Skin epidermis (tissue), 12 donors: ENCODE data around the gene ZCCHC24.

Experiments
- H3K27ac ChIP-seq, 21 experiments: fragments of 200-600 bp; sonication (generic) in 11 of 21; one replicate each; pipeline ENCODE4 v1.5.0; 2020; ENCODE audit warnings: mild to moderate bottlenecking in 3 of 21, inconsistent platforms in 2 of 21, moderate library complexity in 2 of 21
- H3K4me3 ChIP-seq, 7 experiments: fragments of 200-600 bp; sonication (generic) in 2 of 7; one replicate each; pipeline ENCODE4 v1.5.0; 2020; ENCODE audit warnings: inconsistent platforms in 2 of 7, mild to moderate bottlenecking in 2 of 7, moderate library complexity in 1 of 7

Gene ZCCHC24

DNA sequence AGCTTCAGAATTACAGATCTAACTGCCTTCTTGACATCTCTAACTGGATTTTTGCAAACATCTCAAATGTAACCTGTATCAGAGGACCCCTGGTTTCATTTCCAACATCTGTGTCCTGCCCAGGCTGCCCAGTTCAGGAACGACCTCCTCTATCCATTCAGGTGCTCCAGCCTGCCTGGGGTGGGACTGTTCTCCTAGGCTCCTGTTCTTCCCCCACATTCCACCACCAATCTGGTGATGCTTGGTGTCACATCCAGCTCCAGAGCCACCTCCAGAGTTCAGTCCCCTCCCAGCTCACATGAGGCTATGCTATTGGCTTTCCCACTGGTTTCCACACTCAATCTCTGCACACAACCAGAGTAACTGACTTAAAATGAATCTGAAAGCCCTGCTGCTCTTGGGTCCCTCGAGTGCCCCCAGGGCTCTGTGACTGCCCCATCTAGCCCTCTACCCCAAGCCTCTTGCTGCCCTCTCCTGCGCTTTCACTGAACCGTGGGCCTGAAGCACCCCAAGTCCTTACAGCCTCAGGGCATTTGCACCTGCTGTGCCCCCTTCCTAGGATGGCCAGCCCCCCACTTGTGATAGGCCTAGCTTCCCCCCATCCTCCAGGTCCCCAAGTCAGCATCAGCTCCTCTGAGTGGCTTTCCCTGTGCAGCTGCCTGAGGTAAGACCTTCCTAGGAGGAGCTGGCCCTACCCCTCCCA, 52.1 kb downstream of the ZCCHC24 start:
- Histone ChIP-seq H3K4me3 (no peak overlapping the region), H3K27ac (peak overlapping the region in 1 of 21 experiments; percentile 47)

DNA sequence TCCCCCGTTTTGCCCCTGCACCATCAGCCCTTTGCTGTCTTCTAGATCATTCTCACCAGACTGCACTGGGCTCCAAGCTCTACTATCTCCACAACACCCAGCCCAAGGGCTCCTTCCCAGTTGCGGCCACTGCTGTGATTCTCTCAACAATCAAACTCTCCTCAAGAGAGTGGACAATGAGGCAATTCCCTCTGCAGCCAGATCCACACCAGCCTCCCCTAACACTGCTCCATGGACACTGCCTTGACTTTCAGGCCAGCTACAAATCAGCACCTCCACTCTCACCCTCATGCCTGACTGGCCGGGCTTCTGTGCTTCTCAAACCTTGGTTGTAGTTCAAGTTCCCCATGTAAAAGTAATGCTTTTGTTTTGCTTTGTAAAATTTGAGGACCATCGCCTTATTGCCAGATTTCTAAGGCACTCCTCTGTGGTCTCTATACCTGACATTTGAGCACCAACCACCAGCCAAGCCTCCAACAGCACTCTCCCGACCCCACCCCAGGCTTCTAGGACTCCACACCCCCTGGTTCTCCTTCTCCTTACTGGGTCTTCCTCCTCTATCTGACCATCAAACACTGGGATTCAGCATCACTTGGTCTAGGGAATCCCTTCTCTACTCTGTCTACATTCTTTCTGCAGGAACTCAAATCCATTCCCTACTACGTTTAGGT, 52.8 kb downstream of the ZCCHC24 start:
- Histone ChIP-seq H3K4me3 (no peak overlapping the region), H3K27ac (peak overlapping the region in 2 of 21 experiments; percentile 3 to 47)

DNA sequence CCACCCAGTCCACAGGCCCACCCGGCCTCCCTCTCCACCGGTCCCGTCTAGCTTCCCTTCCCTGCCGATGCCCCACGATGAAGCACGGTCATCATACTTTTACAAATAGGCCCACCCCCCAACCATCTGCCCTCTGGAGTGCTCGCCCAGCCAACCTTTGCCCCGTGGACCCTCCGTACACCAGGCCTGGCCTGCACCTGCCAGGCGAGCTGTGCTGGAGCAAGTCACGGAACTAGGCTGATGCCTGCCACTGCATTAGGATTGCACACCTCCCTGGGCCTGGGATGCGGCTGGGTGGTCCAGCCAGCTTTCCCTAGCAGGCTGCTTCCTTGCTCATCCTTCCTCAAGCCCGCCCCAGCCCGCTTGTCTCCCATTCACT, 53.4 kb downstream of the ZCCHC24 start:
- peak overlapping the region in 4 of 21 experiments; percentile 20 to 61 (median 42) for H3K27ac ChIP-seq
- H3K4me3 ChIP-seq: no peak overlapping the region

DNA sequence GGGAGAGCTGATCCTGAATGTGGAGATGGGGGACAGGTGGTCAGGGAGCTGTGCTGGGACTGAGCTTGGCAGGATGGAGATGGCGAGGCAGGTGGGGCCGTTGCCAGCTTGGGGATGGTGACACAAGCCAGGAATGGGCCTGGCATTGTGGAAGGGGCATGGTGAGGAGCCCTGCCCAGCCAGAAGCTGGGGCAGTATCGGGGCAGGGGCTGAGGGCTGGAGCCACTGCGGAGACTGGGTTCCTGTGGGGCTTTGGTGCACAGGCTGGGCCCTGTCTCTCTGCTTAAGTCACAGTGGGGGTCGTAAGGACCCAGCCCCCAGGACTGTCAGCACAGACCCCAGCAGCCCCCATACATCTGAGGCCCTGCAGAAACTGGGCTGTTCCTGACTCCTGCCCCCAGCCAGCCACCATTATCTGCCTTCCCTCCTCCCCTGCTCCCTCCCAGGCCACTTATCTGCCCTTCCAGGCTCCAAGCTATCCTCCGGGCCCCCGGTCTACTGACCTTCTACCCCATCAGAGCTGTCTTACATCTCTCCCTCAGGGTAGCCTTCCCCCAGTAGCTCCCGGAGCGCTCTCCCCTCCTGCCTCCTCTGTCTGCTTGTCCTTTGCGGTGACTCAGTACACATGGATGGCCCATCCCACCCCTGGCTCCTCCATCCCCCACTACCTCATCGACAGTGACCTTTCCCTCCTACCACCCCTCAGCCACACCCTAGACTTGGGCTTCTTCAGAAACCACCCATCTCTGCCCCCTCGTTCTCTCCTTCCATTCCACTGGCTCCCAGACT, 54.0 kb downstream of the ZCCHC24 start:
- Histone ChIP-seq H3K27ac (peak overlapping the region in 7 of 21 experiments; percentile 10 to 61 (median 43)), H3K4me3 (no peak overlapping the region)

DNA sequence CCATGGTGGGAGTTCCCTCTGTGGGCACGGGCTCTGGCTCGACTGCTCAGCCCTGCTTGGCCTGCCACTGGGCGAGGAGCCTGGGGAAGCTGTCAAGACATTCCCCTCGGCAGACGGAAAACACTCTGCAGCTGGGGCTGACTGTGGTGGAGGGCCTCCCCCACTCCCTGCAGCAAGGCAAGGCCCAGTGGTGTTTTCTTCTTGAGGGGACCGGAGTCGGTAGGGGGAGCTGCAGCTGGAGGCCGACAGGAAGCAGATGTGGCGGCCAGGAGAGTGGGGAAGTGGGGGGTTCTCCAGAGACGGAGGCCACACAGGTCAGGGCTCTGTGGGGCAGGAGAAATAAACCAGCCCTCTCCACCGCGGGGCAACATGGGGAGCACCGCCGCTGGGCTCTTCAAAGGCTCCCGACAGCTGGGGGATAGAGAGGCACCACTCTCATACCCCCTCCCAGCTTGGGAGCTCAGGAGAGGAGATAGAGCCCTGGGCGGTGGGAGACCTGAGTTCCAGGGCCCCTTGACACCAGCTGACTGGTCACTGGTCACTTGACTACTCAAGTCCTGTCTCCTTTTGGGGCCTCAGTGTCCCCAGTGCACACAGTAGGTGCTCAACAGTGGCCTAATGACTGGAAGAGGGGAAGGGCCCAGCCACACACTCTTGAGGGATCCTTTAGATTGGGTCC, 54.7 kb downstream of the ZCCHC24 start:
- Histone ChIP-seq H3K27ac (peak overlapping the region in 5 of 21 experiments; percentile 10 to 61 (median 43)), H3K4me3 (no peak overlapping the region)

DNA sequence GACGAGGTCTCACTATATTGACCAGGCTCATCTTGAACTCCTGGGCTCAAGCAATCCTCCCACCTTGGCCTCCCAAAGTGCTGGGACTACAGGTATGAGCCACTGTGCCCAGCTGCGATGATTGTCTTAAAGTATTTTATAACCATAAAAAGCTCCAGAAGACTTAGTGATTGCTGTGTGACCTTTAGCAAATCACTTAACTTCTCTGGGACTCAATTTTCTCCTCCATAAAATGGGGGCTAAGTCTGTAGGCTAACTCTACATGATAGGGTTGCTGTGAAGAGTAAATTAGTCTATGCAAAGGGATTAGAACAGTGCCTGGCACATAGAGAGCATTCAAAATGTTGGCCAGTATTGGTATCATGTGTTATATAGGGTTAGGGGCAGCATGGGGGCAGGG, 55.4 kb downstream of the ZCCHC24 start:
- peak overlapping the region in 3 of 21 experiments; percentile 34 to 61 (median 54) for H3K27ac ChIP-seq
- no peak overlapping the region for H3K4me3 ChIP-seq

DNA sequence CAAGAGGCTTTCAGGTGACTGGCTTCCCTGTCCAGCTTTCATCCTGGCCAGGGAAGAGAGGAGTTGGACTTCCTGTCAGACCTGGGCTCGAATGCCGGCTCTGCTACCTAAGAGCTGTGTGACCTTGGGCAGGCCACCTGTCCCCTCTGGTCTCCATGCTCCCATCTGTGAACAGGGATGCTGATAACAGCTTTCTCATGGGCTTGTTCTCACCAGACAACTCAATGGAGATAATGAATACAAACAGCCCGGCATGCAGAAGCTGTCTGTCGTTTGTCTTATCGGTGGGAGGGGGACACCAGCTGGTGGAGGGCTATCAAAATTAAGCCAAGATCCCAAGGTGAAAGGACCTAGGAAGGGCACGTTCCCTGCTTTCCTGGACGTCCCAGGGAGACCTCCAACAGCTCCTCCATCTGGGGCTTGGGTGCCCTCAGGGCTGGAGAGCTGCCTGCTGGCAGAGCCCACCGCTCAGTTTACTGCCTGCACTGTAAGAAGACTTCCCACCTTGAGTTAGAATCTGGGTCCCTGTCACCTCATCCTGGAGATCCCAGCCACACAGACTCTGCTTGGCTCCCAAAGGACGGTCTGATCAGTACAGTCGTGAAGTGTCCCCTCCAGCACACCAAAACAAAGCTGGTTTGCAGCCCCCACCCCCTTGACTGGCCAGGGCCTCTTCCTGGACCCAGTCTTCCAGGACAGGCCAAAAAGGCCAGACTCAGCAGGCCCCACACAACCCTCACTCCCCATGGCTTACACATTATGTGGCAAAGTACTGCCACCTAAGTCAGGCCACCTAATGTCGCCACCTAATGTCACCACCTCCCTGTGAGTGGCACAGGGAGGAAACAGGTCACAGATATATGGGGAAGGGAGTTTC, 57.2 kb downstream of the ZCCHC24 start:
- peak overlapping the region in 2 of 21 experiments; percentile 6 to 8 for H3K27ac ChIP-seq

DNA sequence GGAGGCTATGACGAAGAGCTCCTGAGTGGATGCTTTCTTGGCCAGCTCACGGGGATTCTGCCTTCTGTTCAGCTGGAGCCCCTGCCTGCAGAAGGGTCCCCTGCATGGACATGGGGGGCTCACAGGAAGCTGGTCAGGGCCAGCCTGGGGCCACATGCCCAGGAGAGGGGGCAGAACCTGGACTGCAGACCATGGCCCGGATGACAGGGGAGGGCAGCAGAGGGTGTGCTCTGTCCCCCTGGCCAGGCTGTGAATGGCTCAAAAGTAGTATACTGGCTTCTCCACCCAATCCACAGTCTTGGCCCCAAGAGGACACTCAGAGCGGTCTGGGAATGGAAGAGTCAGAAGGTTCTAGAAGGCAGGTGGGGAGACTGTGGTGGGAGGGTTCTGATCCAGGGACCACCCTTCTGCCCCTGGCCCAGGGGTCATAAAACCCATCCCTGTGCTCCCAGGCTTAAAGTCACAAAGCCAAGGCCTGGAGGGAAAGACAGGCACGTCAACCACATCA, 57.9 kb downstream of the ZCCHC24 start:
- no peak overlapping the region for H3K27ac ChIP-seq
- no peak overlapping the region for H3K4me3 ChIP-seq

More for the DNA sequence above, 57.2 kb downstream of the ZCCHC24 start:
- no peak overlapping the region for H3K4me3 ChIP-seq

DNA sequence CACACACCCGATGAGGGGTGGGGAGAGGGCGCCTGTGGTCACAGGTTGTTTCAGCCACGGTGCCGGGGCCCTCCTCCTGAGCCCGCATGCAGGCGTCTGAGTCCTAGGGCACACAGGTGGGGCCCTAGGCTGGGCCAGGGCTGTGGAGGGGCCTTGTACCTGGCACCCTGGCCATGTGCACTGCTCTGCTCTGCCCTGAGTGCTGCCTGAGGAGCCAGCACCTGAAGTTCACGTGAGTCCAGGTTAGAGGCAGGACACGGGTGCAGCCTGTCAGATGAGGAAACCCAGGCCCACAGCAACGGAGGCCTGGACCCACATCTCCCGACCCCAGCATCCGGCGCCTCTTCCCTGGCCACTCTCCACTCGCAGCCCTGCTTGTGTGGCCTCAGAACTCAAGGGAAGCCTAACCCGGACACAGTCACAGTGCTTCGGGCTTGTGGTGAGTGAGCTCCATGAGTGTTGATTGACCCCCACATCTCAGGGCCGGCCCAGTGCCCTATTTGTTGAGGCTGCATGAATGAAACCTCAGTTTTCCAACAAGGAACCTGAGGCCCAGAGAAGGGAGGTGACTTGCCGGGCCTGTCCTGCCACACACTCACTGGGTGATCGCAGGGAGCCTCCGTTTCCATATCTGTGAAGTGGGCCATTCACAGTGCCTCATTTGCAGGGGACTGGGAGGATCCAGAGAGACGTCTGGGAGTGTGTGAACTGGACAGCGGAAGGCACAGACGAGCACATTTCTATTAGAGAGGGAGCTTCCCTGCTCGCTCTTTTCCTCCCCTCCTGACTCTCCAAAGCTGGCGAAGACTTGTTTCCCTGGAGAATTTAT, 58.6 kb downstream of the ZCCHC24 start:
- no peak overlapping the region for H3K4me3 ChIP-seq
- peak overlapping the region in 1 of 21 experiments; percentile 49 for H3K27ac ChIP-seq

DNA sequence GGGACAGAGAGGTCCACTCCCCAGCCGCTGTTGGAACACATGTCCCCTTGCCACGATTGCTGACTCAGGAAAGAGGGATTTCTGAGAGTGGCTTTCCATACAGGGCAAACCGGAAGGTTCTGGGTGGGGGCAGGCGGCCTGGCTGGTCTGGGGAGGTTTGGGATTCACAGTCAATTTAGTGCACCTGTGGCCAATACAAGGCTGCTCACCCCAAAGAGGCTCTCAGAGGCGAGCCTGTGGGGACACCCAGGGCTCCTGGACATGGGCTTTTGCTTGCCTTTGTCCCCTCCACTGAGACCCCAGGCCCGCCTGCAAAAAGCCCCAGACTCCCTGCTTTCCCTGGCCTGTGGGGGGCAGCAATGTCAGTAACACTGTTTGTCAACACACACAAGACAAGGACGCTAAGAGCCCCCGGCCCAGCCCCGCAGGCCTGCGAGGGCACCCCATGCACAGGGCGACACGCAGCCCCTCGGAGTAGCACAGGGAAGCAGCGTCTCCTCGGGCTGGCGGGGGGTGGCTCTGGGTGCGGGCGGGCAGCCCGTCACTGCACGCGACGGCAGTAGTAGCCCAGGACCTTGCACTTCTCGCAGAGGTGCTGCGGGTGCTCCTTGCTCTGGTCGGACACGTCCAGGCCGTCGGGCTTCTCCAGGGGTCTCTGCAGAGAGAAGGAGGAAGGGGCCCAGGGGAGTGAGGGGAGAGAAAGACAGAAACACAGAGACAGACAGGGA, 59.5 kb downstream of the ZCCHC24 start:
- Histone ChIP-seq H3K4me3 (no peak overlapping the region), H3K27ac (no peak overlapping the region)

DNA sequence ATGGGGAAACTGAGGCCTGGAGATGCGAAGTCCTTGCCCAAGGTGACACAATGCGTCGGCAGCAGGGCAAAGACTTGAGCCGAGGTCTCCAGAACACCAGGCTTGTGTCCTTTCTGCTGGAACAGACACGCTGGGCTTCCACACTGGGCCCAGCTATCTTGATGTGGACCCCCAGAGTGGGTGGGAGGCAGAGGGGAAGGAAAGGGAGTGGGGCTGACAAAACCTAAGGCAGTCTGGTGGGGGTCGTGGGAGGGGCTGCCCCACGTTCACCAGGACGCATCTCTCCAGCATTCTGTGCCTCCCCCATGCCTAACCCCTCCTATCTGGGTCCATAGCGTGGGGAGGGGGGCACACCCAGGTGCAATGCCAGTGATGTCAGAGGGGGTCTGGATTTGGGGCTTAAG, 60.0 kb downstream of the ZCCHC24 start:
- no peak overlapping the region for H3K27ac ChIP-seq
- H3K4me3 ChIP-seq: no peak overlapping the region

DNA sequence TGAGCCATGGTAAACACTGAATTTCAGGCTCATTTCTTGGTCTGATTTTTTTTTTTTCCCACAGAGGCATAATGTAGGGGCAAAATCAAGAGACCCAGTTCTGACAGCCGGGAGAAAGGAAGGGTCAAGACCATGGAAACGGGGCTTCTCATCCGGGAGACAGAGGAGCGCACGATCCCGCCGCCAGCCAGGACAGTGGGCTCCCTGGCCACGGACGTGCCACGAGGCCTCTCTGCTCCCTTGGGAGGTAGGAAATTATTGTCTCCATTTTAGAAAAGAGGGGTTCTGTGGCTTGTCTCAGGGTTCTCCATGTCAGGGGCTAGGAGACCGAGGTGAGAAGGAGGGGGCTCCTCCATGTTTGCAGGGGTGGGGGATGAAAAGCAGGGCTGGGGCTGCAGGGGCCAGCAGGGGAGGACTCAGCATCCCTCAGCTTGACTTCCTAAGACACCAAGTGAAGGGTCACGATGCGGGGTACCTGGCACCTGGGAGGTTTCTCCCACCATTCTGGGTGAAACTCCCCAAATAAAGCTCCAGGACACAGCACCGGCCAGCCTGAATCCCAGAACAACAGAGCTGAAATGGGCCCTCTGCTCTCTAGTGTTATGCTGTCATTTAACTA, 60.5 kb downstream of the ZCCHC24 start:
- Histone ChIP-seq H3K27ac (peak overlapping the region in 1 of 21 experiments; percentile 6), H3K4me3 (no peak overlapping the region)

DNA sequence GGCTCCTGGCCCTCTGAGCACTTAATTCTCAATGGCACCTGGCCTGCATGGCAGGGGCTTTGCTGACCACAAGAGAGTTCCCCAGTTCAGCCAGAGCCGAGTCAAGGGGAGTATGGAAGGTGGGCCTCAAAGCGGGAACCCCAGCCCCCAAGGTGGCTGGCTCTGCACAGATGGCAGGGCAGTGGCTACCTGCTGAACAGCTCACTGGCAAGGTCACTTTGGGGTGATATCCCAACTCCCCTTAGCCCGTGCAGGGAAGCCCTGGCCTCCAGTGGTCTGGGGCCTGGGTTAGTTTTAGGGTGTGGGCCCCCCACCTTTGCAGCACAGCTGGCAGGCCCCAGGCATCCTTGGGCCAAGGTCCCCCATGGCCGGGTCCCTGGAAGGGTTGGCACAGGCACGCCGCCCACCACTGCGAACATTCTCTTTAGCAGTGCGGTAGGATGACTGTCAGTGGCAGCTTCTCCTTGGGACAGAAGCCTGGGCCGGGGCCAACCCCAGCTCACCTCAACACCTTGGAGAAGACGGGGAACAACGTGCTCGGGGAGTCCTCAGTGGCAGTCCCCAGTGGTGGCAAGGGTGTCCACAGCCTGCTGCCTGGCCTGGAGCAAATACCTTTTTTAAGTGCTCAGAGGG, 61.3 kb downstream of the ZCCHC24 start:
- Histone ChIP-seq H3K4me3 (no peak overlapping the region), H3K27ac (peak overlapping the region in 1 of 21 experiments; percentile 14)

DNA sequence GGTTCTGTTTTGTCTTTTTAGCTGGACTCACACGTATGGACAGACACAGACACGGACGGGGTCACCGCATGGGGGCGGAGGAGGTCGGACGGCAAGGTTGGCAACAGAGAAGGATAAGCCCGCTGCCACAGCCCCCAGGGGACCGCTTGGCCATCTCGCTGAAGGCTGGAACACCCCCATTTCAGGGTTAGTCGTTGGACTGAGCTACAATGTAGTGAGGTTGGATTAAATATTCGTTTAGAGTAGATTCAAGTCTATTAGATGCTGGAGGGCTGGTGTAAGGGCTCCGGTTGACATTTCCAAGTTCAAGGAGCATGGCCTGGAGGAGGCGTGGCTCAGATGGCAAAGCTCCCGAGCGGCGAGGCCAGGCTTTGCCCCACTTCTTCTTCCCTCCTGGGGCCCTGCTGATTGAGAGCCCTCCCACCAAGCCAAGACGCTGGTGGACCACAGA, 62.9 kb downstream of the ZCCHC24 start:
- Histone ChIP-seq H3K4me3 (no peak overlapping the region), H3K27ac (peak overlapping the region in 9 of 21 experiments; percentile 7 to 81 (median 49))

DNA sequence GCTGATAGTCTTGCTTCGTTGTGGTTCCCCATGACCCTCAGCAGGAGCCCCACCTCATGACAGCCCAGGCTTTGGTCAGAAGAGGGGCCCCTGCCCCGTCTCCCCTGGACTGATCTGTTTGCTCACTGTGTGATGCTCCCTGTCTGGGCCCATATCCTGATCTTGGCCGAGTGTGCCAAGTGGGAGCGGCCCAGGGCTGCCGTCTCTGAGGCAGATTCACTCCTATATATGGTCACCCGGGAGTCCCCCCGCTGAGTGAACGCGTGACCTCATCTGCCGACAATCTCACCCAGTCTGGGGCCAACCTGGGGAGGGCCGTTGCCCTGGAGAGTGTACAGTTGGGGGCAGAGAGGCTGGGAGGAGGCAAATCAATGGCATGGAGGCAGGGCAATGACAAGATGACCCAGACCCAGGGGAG, 63.6 kb downstream of the ZCCHC24 start:
- Histone ChIP-seq H3K27ac (peak overlapping the region in 12 of 21 experiments; percentile 6 to 83 (median 69)), H3K4me3 (no peak overlapping the region)
